WERI-Rb-1 (cell line): ENCODE measurements around the gene CEPT1.

Experiments used
- DNase-seq: peaks from one replicate; pipeline ENCODE4 v3.0.0-alpha.2; 2020
- H3K27ac ChIP-seq: fragments of 250-450 bp; sonication (Bioruptor Pico); 2 replicates; pipeline ENCODE4 v1.5.1; 2020; ENCODE audit warnings: mild to moderate bottlenecking, moderate library complexity
- H3K27me3 ChIP-seq: fragments of 250-450 bp; sonication (Bioruptor Pico); 2 replicates; pipeline ENCODE4 v1.5.1; 2021; ENCODE audit warnings: mild to moderate bottlenecking, low read depth, moderate library complexity; ENCODE audit not compliant: insufficient read depth, severe bottlenecking
- H3K36me3 ChIP-seq: fragments of 250-450 bp; sonication (Bioruptor Pico); 2 replicates; pipeline ENCODE4 v1.5.1; 2020; ENCODE audit warnings: mild to moderate bottlenecking, moderate library complexity
- H3K4me3 ChIP-seq: 2 replicates; pipeline ENCODE4 v1.5.1; 2011; ENCODE audit warnings: low read depth, mild to moderate bottlenecking, control low read depth, low read length
- H3K9me3 ChIP-seq: fragments of 250-450 bp; sonication (Bioruptor Pico); 2 replicates; pipeline ENCODE4 v1.5.1; 2021; ENCODE audit warnings: mild to moderate bottlenecking, moderate library complexity; ENCODE audit not compliant: severe bottlenecking
- TF ChIP-seq, protein P1 (sequence below): IDR thresholded peaks from 2 replicates; pipeline ENCODE4 v1.5.1; 2011; ENCODE audit warnings: low read depth, mild to moderate bottlenecking, control low read depth, inconsistent platforms, low read length

CEPT1 gene

DNA sequence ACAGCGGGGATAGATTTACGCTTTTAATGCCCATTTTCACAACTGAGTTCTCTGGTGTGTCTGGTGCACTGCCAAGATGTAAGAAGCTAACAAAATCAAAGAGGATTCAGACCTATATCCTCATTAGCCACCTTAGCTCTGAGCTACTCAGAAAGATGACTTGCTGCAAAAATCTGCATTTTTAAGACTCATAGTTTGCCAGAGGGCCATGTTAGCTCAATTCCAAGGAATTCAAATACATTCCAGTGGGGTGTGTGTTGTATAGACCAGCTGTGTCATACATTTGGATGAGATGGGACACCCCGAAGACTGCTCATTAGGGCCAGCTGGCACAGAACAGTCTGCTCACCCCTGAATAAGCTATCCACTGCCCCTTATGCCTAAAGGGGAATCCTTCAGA lies 51.5 kb downstream of the CEPT1 start:
- no peaks in the 10 kb centered on the region for H3K9me3 ChIP-seq
- no peaks in the 10 kb centered on the region for H3K27me3 ChIP-seq
- H3K27ac ChIP-seq, result no peak overlapping the region
- H3K4me3 ChIP-seq, result no peak overlapping the region
- H3K36me3 ChIP-seq, result no peaks in the 10 kb centered on the region; the same call in 1 of the 2 replicates
- TF ChIP-seq, protein P1, sequence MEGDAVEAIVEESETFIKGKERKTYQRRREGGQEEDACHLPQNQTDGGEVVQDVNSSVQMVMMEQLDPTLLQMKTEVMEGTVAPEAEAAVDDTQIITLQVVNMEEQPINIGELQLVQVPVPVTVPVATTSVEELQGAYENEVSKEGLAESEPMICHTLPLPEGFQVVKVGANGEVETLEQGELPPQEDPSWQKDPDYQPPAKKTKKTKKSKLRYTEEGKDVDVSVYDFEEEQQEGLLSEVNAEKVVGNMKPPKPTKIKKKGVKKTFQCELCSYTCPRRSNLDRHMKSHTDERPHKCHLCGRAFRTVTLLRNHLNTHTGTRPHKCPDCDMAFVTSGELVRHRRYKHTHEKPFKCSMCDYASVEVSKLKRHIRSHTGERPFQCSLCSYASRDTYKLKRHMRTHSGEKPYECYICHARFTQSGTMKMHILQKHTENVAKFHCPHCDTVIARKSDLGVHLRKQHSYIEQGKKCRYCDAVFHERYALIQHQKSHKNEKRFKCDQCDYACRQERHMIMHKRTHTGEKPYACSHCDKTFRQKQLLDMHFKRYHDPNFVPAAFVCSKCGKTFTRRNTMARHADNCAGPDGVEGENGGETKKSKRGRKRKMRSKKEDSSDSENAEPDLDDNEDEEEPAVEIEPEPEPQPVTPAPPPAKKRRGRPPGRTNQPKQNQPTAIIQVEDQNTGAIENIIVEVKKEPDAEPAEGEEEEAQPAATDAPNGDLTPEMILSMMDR, result no peak
- DNase-seq, result no peak

DNA sequence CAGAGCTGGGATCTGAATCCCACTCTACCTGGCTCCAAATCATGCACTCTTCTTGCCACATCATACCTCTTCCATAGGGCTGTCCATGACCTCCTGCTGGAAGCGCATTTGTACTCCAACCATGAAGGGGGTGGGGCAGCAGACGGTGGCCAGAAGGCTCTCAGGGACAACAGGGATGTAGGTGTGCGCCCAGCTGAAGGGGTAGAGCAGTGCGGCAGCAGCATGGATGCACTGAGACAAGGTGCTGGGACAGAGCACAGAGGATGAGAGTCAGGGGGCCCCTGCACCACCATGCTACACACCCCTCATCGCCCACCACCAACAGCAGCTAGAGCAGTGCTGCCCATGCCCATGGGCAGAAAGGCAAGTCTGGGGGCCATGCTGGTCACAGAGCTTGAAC lies 52.1 kb downstream of the CEPT1 start:
- no peaks in the 10 kb centered on the region for H3K9me3 ChIP-seq
- no peak for DNase-seq
- H3K4me3 ChIP-seq, result no peak overlapping the region
- TF ChIP-seq, protein P1, result no peak
- H3K36me3 ChIP-seq, result no peaks in the 10 kb centered on the region; the same call in 1 of the 2 replicates
- no peak overlapping the region for H3K27ac ChIP-seq
- H3K27me3 ChIP-seq, result no peaks in the 10 kb centered on the region

DNA sequence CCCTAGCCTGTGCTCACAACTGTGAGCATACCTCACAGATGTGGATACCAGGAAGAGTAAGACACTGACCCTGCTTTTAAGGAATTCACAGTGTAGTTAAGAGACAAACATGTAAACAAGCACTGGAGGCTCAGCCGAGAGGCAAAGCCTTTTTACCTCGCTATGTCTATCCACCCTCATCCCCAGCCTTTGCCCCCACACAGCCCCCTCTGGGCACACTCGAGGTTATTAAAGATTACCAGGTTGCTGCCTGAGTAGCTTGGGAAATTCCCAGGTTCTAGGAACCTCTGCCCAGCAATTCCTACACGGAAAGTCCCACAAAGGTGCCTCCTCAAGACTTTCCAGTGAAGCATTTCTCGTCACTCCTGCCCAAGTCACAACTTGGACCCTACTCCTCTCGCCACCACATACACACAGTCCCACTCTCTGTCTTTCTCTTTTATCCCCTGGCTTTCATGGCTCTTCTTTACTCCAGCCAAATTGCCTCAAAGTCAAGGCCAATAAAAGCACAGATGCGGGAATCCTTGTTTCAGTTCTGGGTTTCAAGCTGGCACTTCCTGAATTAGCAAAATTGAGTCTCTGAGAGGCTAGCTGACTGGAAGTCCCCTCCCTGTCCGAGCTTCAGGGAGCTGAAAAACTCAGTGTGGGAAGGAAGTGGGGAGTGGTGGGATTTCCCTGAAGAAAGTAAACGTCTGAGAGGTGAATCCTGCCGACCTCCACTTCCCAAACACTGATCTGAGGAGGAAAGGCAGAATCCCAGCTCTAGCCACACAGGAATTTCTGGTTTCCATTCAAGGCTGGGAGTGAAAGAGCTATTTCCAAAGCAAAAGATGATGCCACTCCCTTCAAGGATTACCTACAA lies 52.9 kb downstream of the CEPT1 start:
- Histone ChIP-seq H3K27ac (no peak overlapping the region), H3K27me3 (no peaks in the 10 kb centered on the region), H3K36me3 (no peaks in the 10 kb centered on the region; the same call in 1 of the 2 replicates), H3K9me3 (no peaks in the 10 kb centered on the region), H3K4me3 (no peak overlapping the region)
- no peak for DNase-seq
- TF ChIP-seq, protein P1, result no peak

DNA sequence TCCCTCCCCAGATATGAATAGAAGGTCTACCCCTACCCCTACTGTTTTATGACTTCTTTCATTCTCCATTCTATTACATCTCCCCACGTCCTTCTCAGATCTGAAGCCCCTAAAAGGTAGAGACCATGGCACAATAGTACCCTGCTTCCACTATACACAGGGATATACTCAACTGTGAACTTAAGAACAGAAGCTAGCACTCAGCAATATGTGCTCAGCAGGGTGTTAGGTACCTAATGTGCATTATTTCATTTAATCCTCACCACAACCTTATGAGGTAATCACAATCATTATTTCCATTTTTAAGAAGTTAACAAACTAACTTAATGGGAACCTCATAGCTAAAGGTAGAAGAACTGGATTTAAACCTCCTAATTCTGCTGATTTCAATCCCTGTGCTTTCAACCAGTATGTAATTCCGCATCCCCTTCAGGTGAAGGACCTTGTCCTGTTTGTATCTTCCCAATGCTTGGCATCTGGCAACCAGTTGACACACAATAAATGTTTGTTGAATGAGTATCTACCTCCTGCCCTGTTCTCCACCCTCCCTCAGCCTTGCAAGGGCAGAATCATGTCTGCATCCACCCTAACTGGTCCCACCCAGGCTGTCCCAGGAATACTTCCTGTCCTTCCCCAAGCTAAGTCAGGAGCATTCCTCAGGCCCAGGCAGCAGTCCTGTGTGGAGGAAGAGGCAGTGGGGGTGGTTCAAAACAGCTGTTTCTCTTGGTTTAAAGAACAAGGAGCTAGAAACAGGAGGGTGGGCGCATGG lies 53.9 kb downstream of the CEPT1 start:
- no peak for DNase-seq
- Histone ChIP-seq H3K9me3 (no peaks in the 10 kb centered on the region), H3K27ac (no peak overlapping the region), H3K27me3 (no peaks in the 10 kb centered on the region), H3K4me3 (no peak overlapping the region), H3K36me3 (no peaks in the 10 kb centered on the region)
- TF ChIP-seq, protein P1, result no peak

DNA sequence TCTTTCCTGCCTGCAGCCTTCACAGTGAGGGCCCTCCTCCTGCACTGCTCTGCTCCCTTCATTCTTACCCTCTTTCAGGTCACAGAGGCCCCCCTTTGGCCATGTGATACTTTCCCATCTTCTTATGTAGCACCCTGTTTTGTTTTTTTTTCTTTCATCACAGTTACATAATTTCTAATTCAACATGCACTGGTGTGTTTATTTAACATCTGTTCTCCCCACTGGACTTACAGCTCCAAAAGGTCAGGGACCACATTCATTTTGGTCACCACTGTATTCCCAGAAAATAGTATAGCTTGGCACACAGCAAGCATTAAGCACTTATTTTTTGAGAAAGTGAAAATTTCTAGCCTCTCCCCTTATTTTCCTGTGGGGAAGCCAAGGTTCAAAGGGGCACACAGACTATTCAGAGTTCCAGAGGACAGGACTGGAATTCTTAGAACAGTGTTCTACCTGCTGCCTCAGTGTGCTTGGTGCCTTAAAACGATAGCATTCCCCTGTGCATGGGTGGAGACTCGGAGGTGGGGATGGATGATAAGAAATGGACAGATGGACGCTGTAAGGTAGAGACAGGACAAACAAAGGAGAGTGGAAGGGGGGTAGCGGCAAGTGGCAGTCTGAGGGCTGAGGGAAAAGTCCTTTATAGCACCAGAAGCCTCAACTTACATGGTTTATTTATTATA lies 55.1 kb downstream of the CEPT1 start:
- Histone ChIP-seq H3K27me3 (no peaks in the 10 kb centered on the region), H3K27ac (no peak overlapping the region), H3K9me3 (no peaks in the 10 kb centered on the region), H3K4me3 (no peak overlapping the region), H3K36me3 (no peaks in the 10 kb centered on the region)
- no peak for DNase-seq
- TF ChIP-seq, protein P1, result no peak
